Hepatocyte (in vitro differentiated cells): ENCODE measurements around the gene PANK2. TPM values are rescaled to one million over a fixed set of nuclear protein-coding genes. Genes with fewer than 3 reads are reported as not detected.

Experiments used
- DNase-seq: peaks from one replicate; pipeline ENCODE4 v3.0.0-alpha.2; 2016; ENCODE audit warnings: low spot score
- H2AFZ ChIP-seq: fragments of 200-600 bp; sonication (generic); 2 replicates; pipeline ENCODE4 v1.6.0; 2016; ENCODE audit warnings: antibody characterized with exemption, mild to moderate bottlenecking
- H3K27ac ChIP-seq: fragments of 200-600 bp; sonication (generic); 2 replicates; pipeline ENCODE4 v1.5.1; 2016; ENCODE audit warnings: mild to moderate bottlenecking
- H3K27me3 ChIP-seq: fragments of 200-600 bp; sonication (generic); 2 replicates; pipeline ENCODE4 v1.6.1; 2016
- H3K36me3 ChIP-seq: fragments of 200-600 bp; sonication (generic); replicated peaks from 2 replicates; pipeline ENCODE4 v1.5.1; 2016; ENCODE audit warnings: low read depth; ENCODE audit not compliant: insufficient read depth
- H3K4me1 ChIP-seq: fragments of 200-600 bp; sonication (generic); 2 replicates; pipeline ENCODE4 v1.5.1; 2016; ENCODE audit warnings: mild to moderate bottlenecking, moderate library complexity; ENCODE audit not compliant: insufficient read depth
- H3K4me2 ChIP-seq: fragments of 200-600 bp; sonication (generic); 2 replicates; pipeline ENCODE4 v1.6.0; 2016
- H3K4me3 ChIP-seq: fragments of 200-600 bp; sonication (generic); 2 replicates; pipeline ENCODE4 v1.5.1; 2016; ENCODE audit warnings: mild to moderate bottlenecking
- H3K79me2 ChIP-seq: fragments of 200-600 bp; sonication (generic); 2 replicates; pipeline ENCODE4 v1.6.0; 2017; ENCODE audit warnings: mild to moderate bottlenecking
- H3K9me2 ChIP-seq: fragments of 200-600 bp; sonication (generic); replicated peaks from 2 replicates; pipeline ENCODE4 v1.6.0; 2017; ENCODE audit warnings: mild to moderate bottlenecking; ENCODE audit not compliant: insufficient read depth
- H3K9me3 ChIP-seq: fragments of 200-600 bp; sonication (generic); 2 replicates; pipeline ENCODE4 v1.5.1; 2016; ENCODE audit warnings: low read depth, mild to moderate bottlenecking
- H4K20me1 ChIP-seq: fragments of 200-600 bp; sonication (generic); 2 replicates; pipeline ENCODE4 v1.6.0; 2016; ENCODE audit warnings: mild to moderate bottlenecking; ENCODE audit not compliant: insufficient read depth, poor library complexity, severe bottlenecking
- CTCF ChIP-seq: fragments of 200-600 bp; sonication (generic); IDR thresholded peaks from 2 replicates; pipeline ENCODE4 v1.5.1; 2016; ENCODE audit warnings: antibody characterized with exemption, mild to moderate bottlenecking; ENCODE audit not compliant: poor library complexity
- EZH2 ChIP-seq: fragments of 200-600 bp; sonication (generic); IDR thresholded peaks from 2 replicates; pipeline ENCODE4 v1.6.1; 2016; ENCODE audit warnings: antibody characterized with exemption, mild to moderate bottlenecking, borderline replicate concordance
- EZH2phosphoT487 ChIP-seq: fragments of 200-600 bp; sonication (generic); IDR thresholded peaks from one replicate; pipeline ENCODE4 v1.6.1; 2018; ENCODE audit warnings: antibody characterized with exemption, mild to moderate bottlenecking, low read depth, moderate library complexity; ENCODE audit not compliant: unreplicated experiment, severe bottlenecking
- WGBS: methylation state at CpG from one replicate; pipeline ENCODE4 v1.1.6; 2016; ENCODE audit warnings: low lambda C conversion rate; ENCODE audit errors: missing lambda C conversion rate; 5-methylcytosine and 5-hydroxymethylcytosine counted together
- polyA plus RNA-seq: library from polyadenylated mRNA; unstranded; fragments of >200 nt; fragmentation: Nextera tagmentation; extraction: Ambion mirVana; gene quantifications from 2 replicates; pipeline ENCODE4 v1.2.1, GENCODE V29; 2016
- total RNA-seq: library from RNA; depleted of rRNA; stranded (reverse); fragments of >200 nt; gene quantifications from 2 replicates; pipeline ENCODE4 v1.2.3, GENCODE V29; 2014

The PANK2 gene
- total and polyA plus RNA-seq, 2 experiments from 2014 or later = 24.1 to 37.6 TPM

DNA sequence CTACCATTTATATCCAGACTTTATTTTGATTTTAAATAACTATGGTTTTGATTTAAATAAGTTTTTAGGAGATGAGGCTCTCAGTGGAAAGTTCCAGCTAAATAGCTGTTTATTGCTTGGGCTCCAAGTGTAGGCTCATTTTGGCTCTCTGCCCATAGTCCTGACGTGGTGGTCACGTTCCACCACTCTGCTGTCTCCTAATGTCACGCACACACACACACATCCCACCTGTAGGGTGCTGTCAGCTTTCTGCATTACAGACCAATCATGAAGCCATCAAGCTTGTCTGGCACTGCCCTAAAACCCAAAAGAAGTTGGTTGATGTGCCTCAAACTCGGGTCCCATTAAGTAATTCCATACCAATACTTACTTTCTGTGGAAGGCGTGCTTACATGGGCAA lies 45.4 kb downstream of the PANK2 start:
- DNase-seq = no peak
- Histone ChIP-seq H3K9me3 (no peaks in the 10 kb centered on the region), H2AFZ (no peak overlapping the region), H3K4me3 (no peak overlapping the region), H3K27ac (peak overlapping the region; percentile 4), H3K9me2 (no peaks in the 10 kb centered on the region), H3K36me3 (no peaks in the 10 kb centered on the region), H3K4me2 (no peak overlapping the region), H4K20me1 (no peaks in the 10 kb centered on the region), H3K79me2 (no peaks in the 10 kb centered on the region), H3K27me3 (no peaks in the 10 kb centered on the region), H3K4me1 (peaks cover 6% of the 10 kb centered on the region)
- WGBS = 80% methylated on average over 5 of the region's 5 CpGs
- TF ChIP-seq EZH2phosphoT487 (no peak), CTCF (no peak), EZH2 (no peak)

DNA sequence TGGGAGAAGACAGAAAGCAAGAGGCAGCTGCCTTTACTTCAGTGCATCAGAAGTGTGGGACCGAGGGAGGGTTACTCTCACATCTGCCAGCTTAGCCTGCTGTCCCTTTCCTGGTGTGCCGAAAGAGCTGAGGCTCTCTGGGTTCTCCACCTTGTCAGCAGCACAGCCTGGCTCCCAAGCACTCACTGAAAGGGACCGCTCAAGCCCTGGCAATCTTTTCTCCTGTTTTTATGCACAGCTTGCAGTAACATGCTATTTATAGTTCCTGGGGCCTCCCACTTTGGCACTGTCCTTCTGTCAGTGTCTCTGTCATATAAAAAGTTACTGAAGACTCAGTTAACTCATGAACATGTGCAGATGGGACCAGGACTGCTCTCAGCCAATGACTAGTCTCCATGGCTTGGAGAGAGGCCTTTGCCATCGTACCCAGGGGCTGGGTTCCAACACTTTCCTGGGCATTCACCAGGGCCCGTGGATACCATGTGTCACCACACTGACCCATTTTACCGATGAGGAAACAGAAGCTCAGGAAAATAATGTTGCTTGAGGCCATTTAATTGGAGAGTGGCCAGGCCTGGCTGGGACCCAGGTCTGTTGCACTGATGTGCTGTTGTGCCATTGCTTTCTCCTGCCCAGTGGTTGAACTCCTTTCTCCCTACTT lies 46.2 kb downstream of the PANK2 start:
- Histone ChIP-seq H3K27ac (peak overlapping the region; percentile 4), H3K4me1 (peaks cover 6% of the 10 kb centered on the region), H3K4me2 (no peak overlapping the region), H3K36me3 (no peaks in the 10 kb centered on the region), H3K27me3 (no peaks in the 10 kb centered on the region), H4K20me1 (no peaks in the 10 kb centered on the region), H3K9me2 (no peaks in the 10 kb centered on the region), H3K9me3 (no peaks in the 10 kb centered on the region), H3K79me2 (no peaks in the 10 kb centered on the region), H3K4me3 (no peak overlapping the region), H2AFZ (no peak overlapping the region)
- TF ChIP-seq CTCF (no peak), EZH2phosphoT487 (no peak), EZH2 (no peak)
- DNase-seq = no peak
- 79% methylated on average over 6 of the region's 6 CpGs for WGBS

DNA sequence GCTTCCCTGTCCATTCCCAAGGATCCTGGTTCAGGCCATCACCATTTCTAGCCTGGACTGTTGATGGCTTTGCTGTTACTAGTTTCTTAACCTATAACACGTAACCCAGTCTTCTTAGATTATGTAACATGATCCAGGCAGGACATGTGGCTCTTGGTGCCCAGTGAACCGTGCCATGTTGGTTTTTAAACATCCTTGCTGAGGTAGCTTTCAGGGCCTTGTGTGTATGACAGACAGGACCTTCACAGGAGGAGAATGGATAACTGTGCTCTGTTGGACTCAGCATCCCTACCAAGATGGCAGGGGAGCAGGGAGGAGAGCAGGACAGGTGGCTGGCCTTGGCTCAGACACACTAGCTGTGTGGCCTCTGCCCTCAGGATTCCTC lies 46.8 kb downstream of the PANK2 start:
- peaks cover 6% of the 10 kb centered on the region for H3K4me1 ChIP-seq
- H3K4me3 ChIP-seq = no peak overlapping the region
- H3K9me3 ChIP-seq = no peaks in the 10 kb centered on the region
- no peaks in the 10 kb centered on the region for H3K27me3 ChIP-seq
- H4K20me1 ChIP-seq = no peaks in the 10 kb centered on the region
- no peaks in the 10 kb centered on the region for H3K36me3 ChIP-seq
- WGBS = 89% methylated on average over 2 of the region's 2 CpGs
- H3K4me2 ChIP-seq = no peak overlapping the region
- no peaks in the 10 kb centered on the region for H3K79me2 ChIP-seq
- H2AFZ ChIP-seq = no peak overlapping the region
- DNase-seq = no peak
- no peak overlapping the region for H3K27ac ChIP-seq
- no peaks in the 10 kb centered on the region for H3K9me2 ChIP-seq
- no peak for TF ChIP-seq EZH2
- TF ChIP-seq CTCF = no peak
